GM18520 (cell line): Measurements from ENCODE around the gene FOXF1.

ENCODE experiments used
- ATAC-seq: cut with Tn5 transposase; IDR thresholded peaks from one replicate; pipeline ENCODE4 v1.9.1; 2021; ENCODE audit not compliant: unreplicated experiment

FOXF1 gene

GRCh38 chr16:86492267-86492960 is 17.9 kb upstream of the FOXF1 start:
- ATAC-seq = no peak

- ATAC-seq = no peak
These were observed 17.2 kb upstream of the FOXF1 start for GRCh38 chr16:86492961-86493629.

- no peak for ATAC-seq
These were observed 16.2 kb upstream of the FOXF1 start for GRCh38 chr16:86494039-86494564.

- ATAC-seq = no peak
These were observed 15.6 kb upstream of the FOXF1 start for GRCh38 chr16:86494565-86495356.

DNA sequence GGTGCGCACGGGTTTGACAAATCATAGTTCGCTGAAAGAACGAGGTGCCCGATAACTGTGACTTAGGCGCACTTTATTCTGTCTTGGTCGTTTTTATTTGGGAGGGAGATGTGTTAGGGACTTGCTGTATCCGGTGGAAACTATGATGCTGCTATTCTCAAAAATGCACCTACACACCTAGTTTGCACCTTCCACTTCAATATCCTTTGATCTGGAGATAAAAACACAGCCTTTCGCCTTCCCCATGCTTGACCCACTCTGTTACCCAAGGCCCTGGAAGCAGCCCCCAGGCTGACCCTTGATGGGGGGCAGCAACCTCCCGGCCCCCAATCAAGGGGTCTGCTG is 15.0 kb upstream of the FOXF1 start:
- no peak for ATAC-seq

- no peak for ATAC-seq
These were observed 14.5 kb upstream of the FOXF1 start for GRCh38 chr16:86495756-86496261.

GRCh38 chr16:86496262-86496928 is 13.9 kb upstream of the FOXF1 start:
- ATAC-seq = no peak

- ATAC-seq = no peak
These were observed 13.3 kb upstream of the FOXF1 start for GRCh38 chr16:86496929-86497461.

- no peak for ATAC-seq
These were observed 12.7 kb upstream of the FOXF1 start for GRCh38 chr16:86497551-86498021.

GRCh38 chr16:86498155-86498670 is 12.1 kb upstream of the FOXF1 start:
- ATAC-seq = no peak

DNA sequence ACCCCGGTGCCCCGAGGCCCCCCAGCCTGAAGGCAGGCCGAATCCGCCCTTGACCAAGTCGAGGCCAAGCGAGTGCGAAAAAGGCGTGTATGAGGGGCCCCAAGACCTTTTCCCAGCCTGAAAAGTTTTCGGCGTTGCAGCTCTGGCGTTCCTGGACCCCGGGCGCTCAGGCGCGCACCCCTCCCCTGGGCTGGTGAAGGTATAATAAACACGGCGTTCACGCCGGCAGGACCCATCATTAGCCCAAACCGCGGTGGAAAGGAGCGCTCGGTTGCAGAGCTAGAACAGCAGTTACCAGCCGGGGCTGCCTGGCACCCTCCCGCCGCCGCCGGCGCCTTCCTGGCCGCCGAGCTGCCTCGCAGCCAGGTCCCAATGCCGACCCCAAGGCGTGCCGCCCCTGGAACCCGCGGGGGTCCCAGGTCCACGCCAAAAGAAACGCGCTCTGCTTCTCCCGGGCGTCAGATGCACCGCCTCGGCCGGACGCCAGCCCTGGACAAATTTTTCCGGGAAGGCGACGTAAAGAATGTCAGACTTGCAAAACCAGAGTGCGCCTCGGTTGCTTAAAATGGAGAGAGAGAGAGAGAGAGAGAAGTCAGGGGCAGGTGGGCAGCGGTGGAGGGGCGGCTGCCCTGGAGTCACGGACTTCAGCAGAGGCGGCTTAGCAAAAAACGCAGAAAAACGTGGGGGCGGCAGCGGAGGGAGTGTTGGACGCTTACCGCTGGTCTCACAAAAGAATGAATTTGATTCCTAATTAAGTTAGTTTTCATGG is 11.5 kb upstream of the FOXF1 start:
- ATAC-seq = no peak

DNA sequence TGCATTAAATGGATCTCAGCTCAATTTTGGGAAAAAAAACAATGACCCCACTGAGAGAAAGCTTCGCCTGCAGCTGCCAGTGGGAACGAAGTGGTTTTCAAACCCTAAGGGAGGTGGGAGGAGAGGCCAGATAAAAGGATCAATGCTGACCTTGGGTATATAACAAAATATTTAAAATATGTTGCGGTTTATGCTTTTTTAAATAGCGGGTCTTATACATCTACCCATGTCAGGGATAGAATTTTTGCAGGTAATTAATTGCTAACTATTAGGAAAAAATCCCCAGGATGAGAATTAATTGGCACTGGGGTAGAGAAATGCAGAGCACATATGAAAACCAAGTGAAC is 10.9 kb upstream of the FOXF1 start:
- no peak for ATAC-seq

DNA sequence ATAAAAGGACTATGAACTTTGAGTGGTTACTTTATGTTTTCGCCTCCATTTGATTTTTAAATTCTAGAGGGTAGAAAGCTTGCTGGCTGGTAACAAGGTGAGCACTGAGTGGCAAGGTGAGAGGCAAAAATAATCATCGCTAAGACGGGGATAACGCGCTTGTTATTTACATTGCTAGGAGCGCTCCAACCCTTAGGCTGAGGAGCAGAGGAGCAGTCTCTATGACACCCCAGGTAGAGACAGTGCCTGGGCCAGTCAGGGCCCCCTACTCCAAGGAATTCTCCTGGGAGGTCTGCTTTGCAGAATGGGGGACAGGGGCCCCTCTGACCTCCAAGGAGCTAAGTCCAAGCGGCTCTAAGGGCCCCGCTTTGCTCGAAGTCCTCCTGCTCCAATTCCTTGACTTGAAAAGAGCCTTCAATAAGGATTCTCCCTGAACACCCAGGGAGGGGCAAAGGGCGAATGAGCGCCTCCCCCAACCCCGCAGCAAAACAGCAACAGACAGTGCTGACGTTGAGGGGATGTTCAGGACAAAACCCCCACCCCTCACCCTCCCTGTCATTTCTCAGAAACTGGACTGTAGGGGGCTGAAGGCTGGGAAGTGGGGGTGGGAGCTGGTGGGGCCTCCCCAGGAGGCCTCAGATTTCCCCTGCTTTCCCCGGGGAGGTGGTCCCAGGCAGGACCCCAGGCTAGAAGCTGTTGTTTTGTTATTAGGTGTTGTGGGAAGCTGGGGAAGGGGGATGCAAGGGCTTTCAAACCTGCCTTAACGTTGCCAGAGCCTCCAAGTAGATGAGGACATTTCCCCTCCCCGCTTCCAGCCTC is 10.2 kb upstream of the FOXF1 start:
- ATAC-seq = no peak

GRCh38 chr16:86500708-86501510 is 9.4 kb upstream of the FOXF1 start:
- no peak for ATAC-seq

GRCh38 chr16:86501989-86502855 is 8.1 kb upstream of the FOXF1 start:
- no peak for ATAC-seq

- no peak for ATAC-seq
These were observed 7.2 kb upstream of the FOXF1 start for GRCh38 chr16:86502856-86503748.
